Measurements from ENCODE around the gene RBSN. TPM values are rescaled to one million over a fixed set of nuclear protein-coding genes. Genes with fewer than 3 reads are reported as not detected.

RBSN gene
- total RNA-seq, 2 experiments from 2014 or later = 21.3 to 21.8 TPM

DNA sequence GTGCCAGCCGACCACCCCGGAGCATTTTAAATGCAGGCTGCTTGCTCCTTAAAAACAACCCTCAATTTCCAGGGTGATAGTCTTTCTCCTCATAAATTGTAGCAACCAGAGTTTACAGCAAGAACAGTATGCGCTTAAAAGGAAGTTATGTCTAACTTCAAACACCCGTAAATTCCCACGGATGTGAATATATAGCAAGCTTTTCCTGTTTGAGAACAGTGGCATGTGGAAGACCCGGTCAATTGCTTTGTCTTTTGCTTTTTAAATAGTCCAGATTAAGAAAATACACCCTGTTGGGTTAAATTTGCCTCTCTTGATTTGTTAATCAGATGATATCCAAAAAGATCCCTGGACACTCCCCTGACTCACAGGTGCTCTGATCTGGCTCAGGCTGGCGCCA is 54.6 kb downstream of the RBSN start:
- Mint-ChIP-seq H3K36me3 (peaks cover 24% of the 10 kb centered on the region), H3K4me3 (no peak overlapping the region), H3K9me3 (no peaks in the 10 kb centered on the region), H3K27ac (peak overlapping the region; percentile 66), H3K4me1 (peaks cover 19% of the 10 kb centered on the region), H3K27me3 (no peaks in the 10 kb centered on the region)
- ATAC-seq (ENCODE audit: low read depth) = no peak
- DNase-seq = no peak
- POLR2A ChIA-PET = no interaction called here

DNA sequence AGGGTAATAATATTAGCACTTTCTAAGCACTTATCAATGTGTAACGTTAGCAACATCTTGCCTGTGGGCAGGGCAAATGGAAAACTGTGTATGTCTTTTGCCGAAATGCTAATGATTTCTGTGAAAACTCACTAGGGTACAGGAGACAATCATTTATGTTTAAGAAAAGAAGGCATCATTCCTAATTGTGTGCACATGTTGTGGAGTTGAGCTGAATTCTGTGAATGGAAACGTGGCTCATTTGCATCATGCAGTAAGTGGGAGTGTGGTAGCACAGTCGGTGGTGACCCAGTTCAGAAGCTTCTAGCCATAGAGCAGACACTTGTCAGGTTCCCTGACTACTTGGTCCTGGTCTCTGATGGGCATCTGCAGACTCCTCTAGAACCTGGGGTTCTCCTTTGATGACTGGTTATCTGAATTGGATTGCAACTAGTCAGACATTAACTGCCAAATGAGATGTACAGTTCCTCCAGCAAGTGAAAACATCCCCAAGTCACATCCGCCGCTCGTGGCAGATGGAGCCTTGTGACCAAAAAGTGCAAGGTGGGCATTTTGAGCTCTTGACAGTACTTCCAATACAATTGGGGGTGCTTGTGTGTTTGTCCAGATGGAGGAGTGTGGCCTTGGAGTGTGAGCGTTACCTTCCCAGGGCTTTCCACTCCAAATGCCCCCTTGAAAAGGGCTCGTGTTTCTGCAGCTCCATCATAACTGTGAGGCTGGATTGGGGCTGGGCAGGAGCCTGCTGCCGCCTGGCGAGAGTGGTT is 55.4 kb downstream of the RBSN start:
- H3K27me3 Mint-ChIP-seq = no peaks in the 10 kb centered on the region
- no peak overlapping the region for H3K4me3 Mint-ChIP-seq
- H3K36me3 Mint-ChIP-seq = peaks cover 25% of the 10 kb centered on the region
- POLR2A ChIA-PET = no interaction called here
- ATAC-seq (ENCODE audit: low read depth) (no peak), DNase-seq (no peak)
- H3K27ac Mint-ChIP-seq = no peak overlapping the region
- H3K9me3 Mint-ChIP-seq = no peaks in the 10 kb centered on the region
- H3K4me1 Mint-ChIP-seq = peaks cover 19% of the 10 kb centered on the region

DNA sequence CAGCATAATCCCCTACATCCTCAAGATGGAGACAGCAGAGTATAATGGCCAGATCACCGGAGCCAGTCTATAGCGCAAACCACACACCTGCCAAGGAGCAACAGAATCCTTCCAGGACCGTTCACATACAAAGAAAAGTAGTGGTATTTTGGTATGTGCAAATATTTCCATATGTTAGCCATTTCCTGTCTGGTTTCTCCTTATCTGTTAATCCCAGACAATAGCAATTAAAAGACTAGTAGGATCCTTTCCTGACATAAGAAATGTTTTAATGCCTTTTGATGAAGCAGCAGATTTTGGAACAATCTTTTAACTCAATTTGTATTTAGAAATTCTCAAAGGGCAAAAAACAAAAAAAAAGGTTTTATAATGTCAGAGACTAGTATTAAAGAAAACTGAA is 56.0 kb downstream of the RBSN start:
- Mint-ChIP-seq H3K4me1 (peaks cover 19% of the 10 kb centered on the region), H3K27me3 (no peaks in the 10 kb centered on the region), H3K9me3 (no peaks in the 10 kb centered on the region), H3K36me3 (peaks cover 29% of the 10 kb centered on the region), H3K4me3 (no peak overlapping the region), H3K27ac (no peak overlapping the region)
- POLR2A ChIA-PET = no interaction called here
- DNase-seq (no peak), ATAC-seq (ENCODE audit: low read depth) (no peak)

DNA sequence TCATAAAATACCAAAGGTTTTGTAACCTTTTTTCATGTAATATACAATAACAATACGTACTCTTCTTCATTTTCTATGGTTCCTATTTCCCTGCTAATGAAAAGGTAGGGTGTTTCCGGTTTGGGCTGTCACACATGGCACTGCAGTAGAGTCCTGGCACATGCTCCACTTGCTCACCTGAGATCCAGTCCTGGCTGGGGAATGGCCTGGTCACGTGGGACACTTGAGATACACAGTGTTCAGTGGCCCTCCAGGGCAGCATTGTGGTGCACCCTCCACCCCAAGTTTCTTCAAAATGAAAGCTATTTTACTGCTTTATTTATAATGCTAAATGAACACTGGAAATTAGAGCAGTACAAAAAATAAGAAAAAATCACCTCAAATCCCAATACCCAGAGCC is 57.0 kb downstream of the RBSN start:
- DNase-seq (no peak), ATAC-seq (ENCODE audit: low read depth) (no peak)
- POLR2A ChIA-PET = no interaction called here
- Mint-ChIP-seq H3K4me1 (peaks cover 19% of the 10 kb centered on the region), H3K36me3 (peaks cover 28% of the 10 kb centered on the region), H3K4me3 (no peak overlapping the region), H3K9me3 (no peaks in the 10 kb centered on the region), H3K27ac (peak overlapping the region; percentile 34), H3K27me3 (no peaks in the 10 kb centered on the region)

DNA sequence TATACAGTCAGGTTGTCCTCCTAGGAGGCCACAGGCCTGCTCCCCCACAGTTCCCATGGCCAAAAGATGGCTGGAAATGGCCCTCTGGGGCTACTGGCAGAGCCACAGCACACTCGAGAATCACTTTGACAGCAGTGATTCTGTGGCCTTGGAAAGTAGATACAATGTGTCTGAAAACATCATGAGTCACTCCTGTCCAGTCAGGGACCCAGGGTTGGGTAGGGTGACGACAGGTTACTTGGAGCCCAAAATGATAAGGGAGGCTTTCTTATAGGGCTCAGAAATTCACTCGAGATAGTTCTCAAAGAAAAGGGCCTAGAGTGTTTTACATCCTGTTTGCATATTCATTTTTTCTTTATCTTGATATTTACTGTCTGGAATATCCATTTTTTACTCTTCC is 58.1 kb downstream of the RBSN start:
- POLR2A ChIA-PET = no interaction called here
- no peak for DNase-seq
- ATAC-seq (ENCODE audit: low read depth) = no peak
- H3K27me3 Mint-ChIP-seq = no peaks in the 10 kb centered on the region
- peaks cover 14% of the 10 kb centered on the region for H3K4me1 Mint-ChIP-seq
- H3K36me3 Mint-ChIP-seq = peaks cover 20% of the 10 kb centered on the region
- H3K27ac Mint-ChIP-seq = no peak overlapping the region
- no peak overlapping the region for H3K4me3 Mint-ChIP-seq
- no peaks in the 10 kb centered on the region for H3K9me3 Mint-ChIP-seq

DNA sequence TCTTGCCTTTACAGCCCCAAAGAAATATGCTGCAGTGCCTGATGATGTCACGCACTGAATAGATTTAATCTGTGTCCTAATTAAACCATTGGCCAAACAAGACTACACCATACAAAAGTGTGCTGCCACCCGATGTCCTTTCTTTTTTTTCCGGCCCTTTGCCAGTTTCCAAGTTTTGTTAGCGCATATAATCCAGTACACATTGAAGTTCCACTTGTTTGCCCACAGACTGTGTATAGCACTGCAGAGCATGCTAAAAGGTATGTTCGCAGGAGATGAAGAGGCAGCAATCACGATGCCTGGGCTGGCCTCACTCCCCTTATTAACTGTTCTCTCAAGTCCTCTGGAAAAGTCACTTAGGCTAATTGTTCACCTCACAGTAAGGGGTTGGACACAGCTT is 60.6 kb downstream of the RBSN start:
- H3K4me3 Mint-ChIP-seq = no peak overlapping the region
- H3K27ac Mint-ChIP-seq = no peak overlapping the region
- ATAC-seq (ENCODE audit: low read depth) (no peak), DNase-seq (no peak)
- peaks cover 1% of the 10 kb centered on the region for H3K4me1 Mint-ChIP-seq
- no peaks in the 10 kb centered on the region for H3K27me3 Mint-ChIP-seq
- H3K9me3 Mint-ChIP-seq = no peaks in the 10 kb centered on the region
- peaks cover 21% of the 10 kb centered on the region for H3K36me3 Mint-ChIP-seq
- POLR2A ChIA-PET = no interaction called here

DNA sequence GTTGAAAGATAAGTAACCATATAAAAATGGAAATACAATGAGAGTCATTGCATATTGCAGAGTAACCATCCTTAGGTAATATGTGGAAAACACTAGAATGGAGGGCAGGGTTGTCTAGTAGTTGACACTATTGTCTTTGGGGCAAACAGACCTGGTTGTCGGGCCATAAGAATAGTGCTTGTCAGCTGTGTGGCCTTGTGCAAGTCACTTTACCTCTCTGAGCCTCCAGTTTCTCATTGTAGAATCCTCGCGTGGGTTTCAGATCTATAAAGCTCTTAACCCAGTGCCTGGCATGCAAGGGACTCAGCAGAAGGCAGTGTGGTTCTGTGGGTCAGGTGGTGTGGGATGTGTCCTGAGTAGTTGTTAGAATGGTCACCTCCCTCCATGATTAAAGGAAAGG is 65.8 kb downstream of the RBSN start:
- Mint-ChIP-seq H3K27me3 (no peaks in the 10 kb centered on the region), H3K36me3 (peaks cover 20% of the 10 kb centered on the region), H3K4me3 (no peak overlapping the region), H3K27ac (no peak overlapping the region), H3K9me3 (no peaks in the 10 kb centered on the region), H3K4me1 (no peaks in the 10 kb centered on the region)
- ATAC-seq (ENCODE audit: low read depth) (no peak), DNase-seq (no peak)
- POLR2A ChIA-PET = interaction anchor here (0.6 kb wide), 1 partner anchor 9 kb away, joined by 5 read pairs; no protein-coding TSS in a partner anchor

DNA sequence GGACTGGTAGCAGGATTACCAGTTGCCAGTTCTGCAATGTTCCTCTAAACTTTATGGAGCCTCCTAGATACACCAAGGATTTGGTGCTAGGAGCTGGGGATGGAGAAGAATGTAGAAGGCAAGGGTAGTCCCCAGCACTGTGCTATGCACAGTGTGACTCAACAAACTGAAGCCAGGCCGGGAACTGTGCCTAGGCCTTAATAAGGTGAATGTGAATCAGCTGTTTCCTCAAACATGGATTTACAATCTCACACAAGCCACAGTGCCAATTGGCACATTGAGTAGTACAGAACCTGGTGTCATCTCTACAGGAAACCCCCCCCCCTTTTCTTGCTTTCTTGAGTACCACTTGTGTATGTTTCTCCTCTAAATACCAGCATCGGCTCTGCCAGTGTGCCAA is 66.3 kb downstream of the RBSN start:
- no peaks in the 10 kb centered on the region for H3K4me1 Mint-ChIP-seq
- POLR2A ChIA-PET = no interaction called here
- H3K36me3 Mint-ChIP-seq = peaks cover 16% of the 10 kb centered on the region

DNA sequence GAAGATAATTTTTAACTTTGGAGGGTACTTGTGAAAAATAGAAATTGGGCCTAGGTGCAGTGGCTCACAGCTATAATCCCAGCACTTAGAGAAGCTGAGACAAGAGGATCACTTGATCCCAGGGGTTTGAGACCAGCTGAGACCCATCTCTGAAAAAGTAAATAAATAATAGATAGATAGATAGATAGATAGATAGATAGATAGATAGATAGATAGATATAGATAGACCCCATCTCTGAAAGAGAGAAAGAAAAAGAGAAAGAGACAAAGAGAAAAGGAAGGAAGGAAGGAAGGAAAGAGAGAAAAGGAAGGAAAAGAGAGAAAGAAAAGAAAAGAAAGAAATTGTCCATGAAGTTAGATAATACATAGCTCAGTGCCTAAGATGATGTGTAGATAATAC is 69.3 kb downstream of the RBSN start:
- no peak for ATAC-seq (ENCODE audit: low read depth)
- Mint-ChIP-seq H3K4me3 (no peak overlapping the region), H3K27ac (no peak overlapping the region), H3K9me3 (no peaks in the 10 kb centered on the region), H3K36me3 (peaks cover 31% of the 10 kb centered on the region), H3K4me1 (no peaks in the 10 kb centered on the region), H3K27me3 (no peaks in the 10 kb centered on the region)
- POLR2A ChIA-PET = interaction anchor here (1.5 kb wide), 1 partner anchor 36 kb away, joined by 5 read pairs; the partner anchor contains the start of gene MRPS25
- DNase-seq = no peak

More for the DNA sequence above, 66.3 kb downstream of the RBSN start:
- no peak overlapping the region for H3K4me3 Mint-ChIP-seq
- no peak overlapping the region for H3K27ac Mint-ChIP-seq
- ATAC-seq (ENCODE audit: low read depth) = no peak
- DNase-seq = no peak
- H3K27me3 Mint-ChIP-seq = no peaks in the 10 kb centered on the region
- H3K9me3 Mint-ChIP-seq = no peaks in the 10 kb centered on the region

DNA sequence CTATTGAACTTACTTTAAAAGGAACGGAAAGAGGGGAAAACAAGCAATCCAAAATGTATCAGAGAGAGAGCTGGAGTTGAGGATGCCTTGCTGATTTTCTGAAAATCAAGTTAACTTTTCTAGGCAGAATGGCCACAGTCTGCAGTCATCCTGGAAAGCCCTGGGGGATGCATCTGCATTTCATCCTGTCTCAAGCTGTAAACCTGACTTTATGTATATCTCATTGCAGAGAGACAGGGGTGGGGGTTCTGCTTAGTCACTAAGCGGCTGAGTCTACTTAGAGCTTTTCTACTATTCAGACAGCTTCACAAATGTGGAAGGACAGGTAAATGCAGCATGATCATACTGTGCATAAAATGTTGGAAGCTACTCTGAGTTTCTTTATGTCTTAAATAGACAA is 75.2 kb downstream of the RBSN start:
- H3K27me3 Mint-ChIP-seq = no peaks in the 10 kb centered on the region
- H3K36me3 Mint-ChIP-seq = peaks cover 29% of the 10 kb centered on the region
- no peaks in the 10 kb centered on the region for H3K9me3 Mint-ChIP-seq
- POLR2A ChIA-PET = no interaction called here
- no peak overlapping the region for H3K27ac Mint-ChIP-seq
- H3K4me3 Mint-ChIP-seq = no peak overlapping the region
- peaks cover 3% of the 10 kb centered on the region for H3K4me1 Mint-ChIP-seq
- DNase-seq = no peak
- no peak for ATAC-seq (ENCODE audit: low read depth)

DNA sequence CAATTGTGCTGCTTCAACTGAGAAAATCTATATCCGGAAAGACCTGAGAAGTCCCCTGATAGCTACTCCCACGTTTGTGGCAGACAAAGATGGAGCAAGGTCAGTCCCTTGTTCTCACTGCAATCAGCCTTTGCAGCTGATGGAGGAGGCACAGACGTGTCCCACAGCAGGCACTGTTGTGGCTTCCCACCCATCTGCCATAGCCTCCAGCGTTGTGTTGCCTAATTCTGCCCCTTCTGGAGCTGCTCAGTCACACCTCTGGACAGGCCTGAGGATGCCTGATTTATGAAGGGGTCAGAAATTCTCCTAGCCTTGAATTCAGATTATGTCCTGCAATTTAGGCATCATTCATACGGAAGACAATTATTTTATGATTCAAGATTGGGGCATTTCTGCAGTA is 75.7 kb downstream of the RBSN start:
- POLR2A ChIA-PET = no interaction called here
- Mint-ChIP-seq H3K27me3 (no peaks in the 10 kb centered on the region), H3K27ac (no peak overlapping the region), H3K4me3 (no peak overlapping the region), H3K4me1 (peaks cover 3% of the 10 kb centered on the region), H3K9me3 (no peaks in the 10 kb centered on the region), H3K36me3 (peaks cover 28% of the 10 kb centered on the region)
- ATAC-seq (ENCODE audit: low read depth) (no peak), DNase-seq (no peak)

Other genes starting within 250 kb of the RBSN start
- 10 to 100 TPM; 79.7 to 79.8 TPM for gene NR2C2, start 151.6 kb downstream of the RBSN start, total RNA-seq
- 10 to 100 TPM; 59.3 to 61.1 TPM for gene MRPS25, start 33.8 kb downstream of the RBSN start, total RNA-seq
- gene CAPN7, start 107.1 kb upstream of the RBSN start, total RNA-seq = 10 to 100 TPM; 51.8 to 52.3 TPM
- gene SH3BP5, start 233.4 kb upstream of the RBSN start, total RNA-seq = 10 to 100 TPM; 12.7 to 12.9 TPM